Ascending aorta (tissue), 2 donors: ENCODE results near the gene SLC17A9. TPM values are rescaled to one million over a fixed set of nuclear protein-coding genes. Genes with fewer than 3 reads are reported as not detected.

Source experiments
- DNase-seq, 2 donors: peaks; one replicate each; pipeline ENCODE4 v3.0.0-alpha.2; 2019; ENCODE audit warnings: low spot score in 2 of 2
- H3K27ac ChIP-seq, 2 donors: fragments of 200-600 bp; sonication (generic); one replicate each; pipeline ENCODE4 v1.5.1; 2016 to 2017; ENCODE audit warnings: mild to moderate bottlenecking in 1 of 2
- H3K27me3 ChIP-seq: fragments of 200-600 bp; sonication (generic); one replicate; pipeline ENCODE4 v1.5.1; 2017
- H3K36me3 ChIP-seq, 2 donors: fragments of 200-600 bp; sonication (generic); one replicate each; pipeline ENCODE4 v1.5.1; 2016
- H3K4me1 ChIP-seq, 2 donors: fragments of 200-600 bp; sonication (generic); one replicate each; pipeline ENCODE4 v1.5.1; 2016 to 2017; ENCODE audit warnings: mild to moderate bottlenecking in 1 of 2
- H3K4me3 ChIP-seq, 2 donors: fragments of 200-600 bp; sonication (generic); one replicate each; pipeline ENCODE4 v1.5.1; 2016 to 2017; ENCODE audit warnings: mild to moderate bottlenecking in 1 of 2
- H3K9me3 ChIP-seq, 2 donors: fragments of 200-600 bp; sonication (generic); one replicate each; pipeline ENCODE4 v1.5.1; 2016
- CTCF ChIP-seq, 3 experiments: fragments of 200-600 bp in 2 of 3; fragments of 450-650 bp in 1 of 3; sonication (generic) in 2 of 3; IDR thresholded peaks; one replicate each; pipeline ENCODE4 v1.5.1; 2016 to 2019; ENCODE audit warnings: antibody characterized with exemption in 3 of 3, mild to moderate bottlenecking in 1 of 3, moderate library complexity in 1 of 3
- intact Hi-C: fragments of 100-400 bp; cut with DNase I; formaldehyde crosslinking; loops from one replicate; pipeline ENCODE4 v1.15.1; 2023
- total RNA-seq: library from RNA; depleted of rRNA; stranded (reverse); fragments of >200 nt; gene quantifications from one replicate; pipeline ENCODE4 v1.1.0, GENCODE V29; 2016

Gene SLC17A9
- total RNA-seq, 1 donor from 2014 or later, result 30.0 TPM

GRCh38 chr20:62949153-62949821, 3.2 kb upstream of the SLC17A9 start:
- peaks cover 37 to 55% of the 10 kb centered on the region in 2 donors for H3K36me3 ChIP-seq
- intact Hi-C loops, result no loop called here
- DNase-seq, result no peak
- H3K27ac ChIP-seq, result no peak overlapping the region
- H3K27me3 ChIP-seq, result no peaks in the 10 kb centered on the region
- H3K9me3 ChIP-seq, result no peaks in the 10 kb centered on the region
- no peak for TF ChIP-seq CTCF (IDR thresholded peaks at IDR 0.05)
- H3K4me1 ChIP-seq, result peaks cover 8 to 11% of the 10 kb centered on the region in 2 donors
- no peak overlapping the region for H3K4me3 ChIP-seq

- no peaks in the 10 kb centered on the region for H3K9me3 ChIP-seq
- no peak overlapping the region for H3K4me3 ChIP-seq
- H3K4me1 ChIP-seq, result peaks cover 8 to 15% of the 10 kb centered on the region in 2 donors
- no peaks in the 10 kb centered on the region for H3K27me3 ChIP-seq
- no peak overlapping the region for H3K27ac ChIP-seq
- no peak for TF ChIP-seq CTCF (IDR thresholded peaks at IDR 0.05)
- intact Hi-C loops, result no loop called here
- DNase-seq, result no peak
- peaks cover 30 to 49% of the 10 kb centered on the region in 2 donors for H3K36me3 ChIP-seq
These were observed 2.5 kb upstream of the SLC17A9 start for GRCh38 chr20:62949962-62950361.

GRCh38 chr20:62950741-62951140, 1.8 kb upstream of the SLC17A9 start:
- H3K4me3 ChIP-seq, result no peak overlapping the region
- H3K27me3 ChIP-seq, result no peaks in the 10 kb centered on the region
- no peak for DNase-seq
- no peak overlapping the region for H3K27ac ChIP-seq
- intact Hi-C loops, result no loop called here
- peaks cover 8 to 15% of the 10 kb centered on the region in 2 donors for H3K4me1 ChIP-seq
- H3K9me3 ChIP-seq, result no peaks in the 10 kb centered on the region
- TF ChIP-seq CTCF (IDR thresholded peaks at IDR 0.05), result no peak
- H3K36me3 ChIP-seq, result peaks cover 25 to 41% of the 10 kb centered on the region in 2 donors

GRCh38 chr20:62951143-62951895, 1.2 kb upstream of the SLC17A9 start:
- Histone ChIP-seq H3K4me1 (peaks cover 8 to 15% of the 10 kb centered on the region in 2 donors), H3K9me3 (no peaks in the 10 kb centered on the region), H3K36me3 (peaks cover 19 to 35% of the 10 kb centered on the region in 2 donors), H3K4me3 (no peak overlapping the region), H3K27ac (peak overlapping the region in 1 of 2 donors; percentile 88), H3K27me3 (no peaks in the 10 kb centered on the region)
- no peak for TF ChIP-seq CTCF (IDR thresholded peaks at IDR 0.05)
- DNase-seq, result no peak
- intact Hi-C loops, result no loop called here

- peak overlapping the region; percentile 26 to 59 for H3K4me3 ChIP-seq
- peaks cover 13 to 29% of the 10 kb centered on the region in 2 donors for H3K36me3 ChIP-seq
- peak overlapping the region; percentile 87 to 88 for H3K27ac ChIP-seq
- H3K4me1 ChIP-seq, result peaks cover 8 to 15% of the 10 kb centered on the region in 2 donors
- intact Hi-C loops, result loop anchor here (1.0 kb wide), 1 partner anchor 14 kb away; the partner anchor contains the start of gene GID8
- no peak for DNase-seq
- no peaks in the 10 kb centered on the region for H3K9me3 ChIP-seq
- H3K27me3 ChIP-seq, result no peaks in the 10 kb centered on the region
- TF ChIP-seq CTCF (IDR thresholded peaks at IDR 0.05), result no peak
These were observed 575 bp upstream of the SLC17A9 start for GRCh38 chr20:62951896-62952372.
